ENCODE data around the gene PANX2.

DNA sequence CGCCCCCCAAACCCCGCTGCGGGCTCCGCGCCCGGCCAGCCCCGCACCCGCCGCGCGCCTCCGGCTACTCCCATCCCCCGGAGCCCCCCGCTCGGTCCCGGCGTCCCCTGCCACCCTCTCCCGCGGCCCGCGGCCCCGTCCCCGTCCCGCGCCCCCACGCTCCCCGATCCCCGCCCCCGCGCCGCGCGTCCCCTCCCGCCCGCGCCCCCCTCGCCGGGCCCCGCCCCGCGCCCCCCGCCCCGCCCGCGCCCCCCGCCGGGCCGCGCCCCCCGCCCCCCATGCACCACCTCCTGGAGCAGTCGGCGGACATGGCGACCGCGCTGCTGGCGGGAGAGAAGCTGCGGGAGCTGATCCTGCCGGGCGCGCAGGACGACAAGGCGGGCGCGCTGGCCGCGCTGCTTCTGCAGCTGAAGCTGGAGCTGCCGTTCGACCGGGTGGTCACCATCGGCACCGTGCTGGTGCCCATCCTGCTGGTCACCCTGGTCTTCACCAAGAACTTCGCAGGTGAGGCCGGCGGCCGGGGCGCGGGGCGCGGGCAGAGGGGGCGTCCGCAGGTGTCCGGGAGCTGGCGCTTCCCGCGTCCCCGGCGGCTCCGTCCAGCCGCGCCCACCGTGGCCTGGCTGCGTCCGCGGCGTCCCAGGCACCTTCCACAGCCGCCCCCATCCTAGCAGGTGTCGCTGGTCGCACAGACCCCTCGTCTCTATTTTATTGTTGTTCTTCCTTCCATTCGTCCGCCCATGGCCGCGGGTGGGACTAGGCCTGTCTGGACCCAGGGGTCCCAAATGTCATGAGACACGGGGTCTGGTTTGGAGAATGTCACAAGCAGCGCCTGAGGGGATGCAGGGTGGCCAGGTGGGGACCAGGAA is at the start of gene PANX2:
- TF ChIP-seq, protein P1, sequence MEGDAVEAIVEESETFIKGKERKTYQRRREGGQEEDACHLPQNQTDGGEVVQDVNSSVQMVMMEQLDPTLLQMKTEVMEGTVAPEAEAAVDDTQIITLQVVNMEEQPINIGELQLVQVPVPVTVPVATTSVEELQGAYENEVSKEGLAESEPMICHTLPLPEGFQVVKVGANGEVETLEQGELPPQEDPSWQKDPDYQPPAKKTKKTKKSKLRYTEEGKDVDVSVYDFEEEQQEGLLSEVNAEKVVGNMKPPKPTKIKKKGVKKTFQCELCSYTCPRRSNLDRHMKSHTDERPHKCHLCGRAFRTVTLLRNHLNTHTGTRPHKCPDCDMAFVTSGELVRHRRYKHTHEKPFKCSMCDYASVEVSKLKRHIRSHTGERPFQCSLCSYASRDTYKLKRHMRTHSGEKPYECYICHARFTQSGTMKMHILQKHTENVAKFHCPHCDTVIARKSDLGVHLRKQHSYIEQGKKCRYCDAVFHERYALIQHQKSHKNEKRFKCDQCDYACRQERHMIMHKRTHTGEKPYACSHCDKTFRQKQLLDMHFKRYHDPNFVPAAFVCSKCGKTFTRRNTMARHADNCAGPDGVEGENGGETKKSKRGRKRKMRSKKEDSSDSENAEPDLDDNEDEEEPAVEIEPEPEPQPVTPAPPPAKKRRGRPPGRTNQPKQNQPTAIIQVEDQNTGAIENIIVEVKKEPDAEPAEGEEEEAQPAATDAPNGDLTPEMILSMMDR (IDR thresholded peaks at IDR 0.05; ENCODE audit: low read depth, low read length), result no peak
- TF ChIP-seq POLR2A (IDR thresholded peaks at IDR 0.05; ENCODE audit: extremely low read depth, insufficient read length), result no peak
